Kidney capillary endothelial cell (primary cell): ENCODE results near the gene GTSF1L.
A peak's percentile ranks its signal among the peaks of the same experiment; 100 is the strongest.
"Not testable (repeated sequence)": the region's sequence is repeated elsewhere in the genome, so short reads cannot be mapped to it uniquely, and the experiment has no call there.

Experiments
- DNase-seq: peaks from one replicate; pipeline ENCODE4 v3.0.0-alpha.2; 2018; ENCODE audit warnings: low spot score

Gene GTSF1L

GRCh38 chr20:43726811-43727338, at the start of gene GTSF1L:
GTSF1L (minus strand) TSS chr20:43727002; CDS start chr20:43726694, 308 bp downstream.
- peak; percentile 81 for DNase-seq

- no peak for DNase-seq
These were observed 48.0 kb upstream of the GTSF1L start for GRCh38 chr20:43774754-43775153.

- DNase-seq, result no peak
These were observed 44.8 kb upstream of the GTSF1L start for GRCh38 chr20:43771503-43772190.

GRCh38 chr20:43770342-43770741, 43.5 kb upstream of the GTSF1L start:
- DNase-seq, result no peak

GRCh38 chr20:43767686-43768474, 41.1 kb upstream of the GTSF1L start:
- no peak for DNase-seq

GRCh38 chr20:43766917-43767316, 40.1 kb upstream of the GTSF1L start:
- DNase-seq, result no peak

GRCh38 chr20:43766385-43766784, 39.6 kb upstream of the GTSF1L start:
- no peak for DNase-seq

GRCh38 chr20:43765916-43766315, 39.1 kb upstream of the GTSF1L start:
- no peak for DNase-seq

- no peak for DNase-seq
These were observed 36.1 kb upstream of the GTSF1L start for GRCh38 chr20:43762911-43763310.

- no peak for DNase-seq
These were observed 34.9 kb upstream of the GTSF1L start for GRCh38 chr20:43761386-43762340.

GRCh38 chr20:43757888-43758287, 31.1 kb upstream of the GTSF1L start:
- not testable (repeated sequence) for DNase-seq

GRCh38 chr20:43755851-43756250, 29.0 kb upstream of the GTSF1L start:
- no peak for DNase-seq

- DNase-seq, result no peak
These were observed 28.6 kb upstream of the GTSF1L start for GRCh38 chr20:43755390-43755789.

GRCh38 chr20:43752561-43753301, 25.9 kb upstream of the GTSF1L start:
- DNase-seq, result no peak

- DNase-seq, result no peak
These were observed 25.2 kb upstream of the GTSF1L start for GRCh38 chr20:43752051-43752360.

GRCh38 chr20:43751167-43752050, 24.6 kb upstream of the GTSF1L start:
- no peak for DNase-seq

- DNase-seq, result no peak
These were observed 24.0 kb upstream of the GTSF1L start for GRCh38 chr20:43750774-43751166.

GRCh38 chr20:43749734-43750294, 23.0 kb upstream of the GTSF1L start:
- DNase-seq, result peak; percentile 48

GRCh38 chr20:43748274-43748673, 21.5 kb upstream of the GTSF1L start:
- no peak for DNase-seq
